ENCODE results near the gene PSMD3.

Gene PSMD3

GRCh38 chr17:40015005-40015997 lies 34.7 kb downstream of the PSMD3 start, which contains the start of gene CSF3:
TSS of gene CSF3 (plus strand) at chr17:40015440. CDS start at chr17:40015475, 35 bp downstream.
- no peaks in the 10 kb centered on the region for H3K4me1 ChIP-seq
- H3K9ac ChIP-seq = no peak within 1 kb of the TSS
- H3K79me2 ChIP-seq = no peaks in the 10 kb centered on the region
- no peak within 1 kb of the TSS for H3K4me3 ChIP-seq (ENCODE audit: low read depth, low read length)
- H2AFZ ChIP-seq = no peak within 1 kb of the TSS
- no peaks in the 10 kb centered on the region for H3K9me3 ChIP-seq (ENCODE audit: control insufficient read depth, low read length)
- no peak for TF ChIP-seq CTCF (IDR thresholded peaks at IDR 0.05)
- H3K4me2 ChIP-seq (ENCODE audit: low read length) = no peak within 1 kb of the TSS
- no peaks in the 10 kb centered on the region for H3K27me3 ChIP-seq (ENCODE audit: control insufficient read depth, insufficient read depth, low read length)
- H3K36me3 ChIP-seq (ENCODE audit: control insufficient read depth, insufficient read depth, low read length) = no peaks in the 10 kb centered on the region
- no peak within 1 kb of the TSS for H3K27ac ChIP-seq

GRCh38 chr17:40015998-40016985 lies 35.7 kb downstream of the PSMD3 start:
- Histone ChIP-seq H3K27me3 (ENCODE audit: control insufficient read depth, insufficient read depth, low read length) (no peaks in the 10 kb centered on the region), H3K27ac (no peak overlapping the region), H3K9me3 (ENCODE audit: control insufficient read depth, low read length) (no peaks in the 10 kb centered on the region), H3K4me1 (no peaks in the 10 kb centered on the region), H3K36me3 (ENCODE audit: control insufficient read depth, insufficient read depth, low read length) (no peaks in the 10 kb centered on the region), H3K9ac (no peak overlapping the region), H3K79me2 (no peaks in the 10 kb centered on the region), H2AFZ (no peak overlapping the region), H3K4me3 (ENCODE audit: low read depth, low read length) (no peak overlapping the region), H3K4me2 (ENCODE audit: low read length) (no peak overlapping the region)
- TF ChIP-seq CTCF (IDR thresholded peaks at IDR 0.05) = no peak

- Histone ChIP-seq H3K4me2 (ENCODE audit: low read length) (no peak overlapping the region), H3K79me2 (no peaks in the 10 kb centered on the region), H3K9ac (no peak overlapping the region), H3K36me3 (ENCODE audit: control insufficient read depth, insufficient read depth, low read length) (no peaks in the 10 kb centered on the region), H3K27me3 (ENCODE audit: control insufficient read depth, insufficient read depth, low read length) (no peaks in the 10 kb centered on the region), H3K9me3 (ENCODE audit: control insufficient read depth, low read length) (no peaks in the 10 kb centered on the region), H3K27ac (no peak overlapping the region), H2AFZ (no peak overlapping the region), H3K4me1 (no peaks in the 10 kb centered on the region), H3K4me3 (ENCODE audit: low read depth, low read length) (no peak overlapping the region)
- no peak for TF ChIP-seq CTCF (IDR thresholded peaks at IDR 0.05)
These were observed 36.9 kb downstream of the PSMD3 start for GRCh38 chr17:40017422-40018080.

GRCh38 chr17:40018211-40019121 lies 37.9 kb downstream of the PSMD3 start:
- Histone ChIP-seq H3K79me2 (no peaks in the 10 kb centered on the region), H3K27ac (no peak overlapping the region), H3K27me3 (ENCODE audit: control insufficient read depth, insufficient read depth, low read length) (no peaks in the 10 kb centered on the region), H3K4me2 (ENCODE audit: low read length) (no peak overlapping the region), H2AFZ (no peak overlapping the region), H3K36me3 (ENCODE audit: control insufficient read depth, insufficient read depth, low read length) (no peaks in the 10 kb centered on the region), H3K4me1 (no peaks in the 10 kb centered on the region), H3K4me3 (ENCODE audit: low read depth, low read length) (no peak overlapping the region), H3K9me3 (ENCODE audit: control insufficient read depth, low read length) (no peaks in the 10 kb centered on the region), H3K9ac (no peak overlapping the region)
- no peak for TF ChIP-seq CTCF (IDR thresholded peaks at IDR 0.05)

Measured in parathyroid adenoma (tissue), 2 donors.